Lower lobe of right lung (tissue), 2 donors: ENCODE results near the gene APOA4. TPM values are rescaled to one million over a fixed set of nuclear protein-coding genes. Genes with fewer than 3 reads are reported as not detected.

Experiments
- ATAC-seq, 2 donors: fragments of 200-7000 bp; cut with Tn5 transposase; one replicate each; pipeline ENCODE4 v1.9.1; 2020 to 2022; ENCODE audit warnings: mild to moderate bottlenecking in 2 of 2, moderate library complexity in 2 of 2
- DNase-seq: peaks from one replicate; pipeline ENCODE4 v3.0.0-alpha.2; 2020
- H3K27ac ChIP-seq: fragments of 200-600 bp; one replicate; pipeline ENCODE4 v1.8.0; 2022
- H3K27me3 ChIP-seq: fragments of 200-600 bp; one replicate; pipeline ENCODE4 v1.8.0; 2022; ENCODE audit warnings: low read depth
- H3K36me3 ChIP-seq: fragments of 200-600 bp; one replicate; pipeline ENCODE4 v1.8.0; 2022; ENCODE audit warnings: mild to moderate bottlenecking
- H3K4me1 ChIP-seq: fragments of 200-600 bp; one replicate; pipeline ENCODE4 v1.8.0; 2022
- H3K4me3 ChIP-seq: fragments of 200-600 bp; one replicate; pipeline ENCODE4 v1.8.0; 2022; ENCODE audit warnings: mild to moderate bottlenecking
- H3K9me3 ChIP-seq: fragments of 200-600 bp; one replicate; pipeline ENCODE4 v1.8.0; 2022
- intact Hi-C: fragments of 100-400 bp; cut with DNase I; formaldehyde crosslinking; loops from one replicate; pipeline ENCODE4 v1.11.0; 2022
- total RNA-seq: library from RNA; stranded (reverse); fragmentation: NEBNext Ultra II Directional; extraction: Animal tissue kit (Norgen Biotek cat#: 25700); gene quantifications from one replicate; pipeline ENCODE4 v1.2.1, GENCODE V29; 2021
- TF ChIP-seq, protein P1 (sequence below): fragments of 200-600 bp; IDR thresholded peaks from one replicate; pipeline ENCODE4 v1.8.0; 2022; ENCODE audit warnings: antibody characterized with exemption, mild to moderate bottlenecking
- donor health status: DM: no; HTN: yes; CAD: no; lungs with severe emphysema.

APOA4 gene
- total RNA-seq, 1 donor from 2014 or later: not detected

DNA sequence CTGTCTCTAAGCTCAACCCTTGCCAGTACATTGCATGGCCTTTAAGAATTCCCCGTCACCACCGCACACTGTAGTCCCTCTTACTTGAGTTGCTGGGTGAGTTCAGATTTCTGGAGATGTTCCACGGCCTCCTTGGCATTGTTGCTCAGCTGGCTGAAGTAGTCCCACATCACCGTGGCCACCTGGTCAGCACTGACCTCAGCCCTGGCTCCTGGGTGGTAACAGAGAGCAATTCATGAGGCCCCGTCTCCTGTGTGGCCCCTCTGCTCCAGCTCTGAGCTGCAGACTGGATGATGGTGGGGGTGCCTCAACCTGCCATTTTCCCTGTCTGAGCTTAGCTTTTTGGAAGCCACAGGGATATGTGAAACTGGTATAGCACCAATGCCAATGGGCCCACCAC is 529 bp downstream of the APOA4 start:
- DNase-seq: no peak
- H3K27ac ChIP-seq: no peak overlapping the region

GRCh38 chr11:116821050-116821918 is 1.8 kb downstream of the APOA4 start:
- H3K9me3 ChIP-seq: no peaks in the 10 kb centered on the region
- no peaks in the 10 kb centered on the region for H3K4me1 ChIP-seq
- H3K36me3 ChIP-seq: no peaks in the 10 kb centered on the region
- DNase-seq (no peak), ATAC-seq (peak in 1 of 2 donors; percentile 30)
- H3K27ac ChIP-seq: no peak overlapping the region
- H3K4me3 ChIP-seq: no peak overlapping the region
- TF ChIP-seq, protein P1, sequence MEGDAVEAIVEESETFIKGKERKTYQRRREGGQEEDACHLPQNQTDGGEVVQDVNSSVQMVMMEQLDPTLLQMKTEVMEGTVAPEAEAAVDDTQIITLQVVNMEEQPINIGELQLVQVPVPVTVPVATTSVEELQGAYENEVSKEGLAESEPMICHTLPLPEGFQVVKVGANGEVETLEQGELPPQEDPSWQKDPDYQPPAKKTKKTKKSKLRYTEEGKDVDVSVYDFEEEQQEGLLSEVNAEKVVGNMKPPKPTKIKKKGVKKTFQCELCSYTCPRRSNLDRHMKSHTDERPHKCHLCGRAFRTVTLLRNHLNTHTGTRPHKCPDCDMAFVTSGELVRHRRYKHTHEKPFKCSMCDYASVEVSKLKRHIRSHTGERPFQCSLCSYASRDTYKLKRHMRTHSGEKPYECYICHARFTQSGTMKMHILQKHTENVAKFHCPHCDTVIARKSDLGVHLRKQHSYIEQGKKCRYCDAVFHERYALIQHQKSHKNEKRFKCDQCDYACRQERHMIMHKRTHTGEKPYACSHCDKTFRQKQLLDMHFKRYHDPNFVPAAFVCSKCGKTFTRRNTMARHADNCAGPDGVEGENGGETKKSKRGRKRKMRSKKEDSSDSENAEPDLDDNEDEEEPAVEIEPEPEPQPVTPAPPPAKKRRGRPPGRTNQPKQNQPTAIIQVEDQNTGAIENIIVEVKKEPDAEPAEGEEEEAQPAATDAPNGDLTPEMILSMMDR: no peak
- intact Hi-C loops: no loop called here
- H3K27me3 ChIP-seq: no peaks in the 10 kb centered on the region

More for the DNA sequence above, 529 bp downstream of the APOA4 start:
- TF ChIP-seq, protein P1: no peak
- no peak overlapping the region for H3K4me3 ChIP-seq
- intact Hi-C loops: no loop called here
- H3K9me3 ChIP-seq: no peaks in the 10 kb centered on the region
- H3K36me3 ChIP-seq: no peaks in the 10 kb centered on the region
- no peaks in the 10 kb centered on the region for H3K4me1 ChIP-seq
- no peaks in the 10 kb centered on the region for H3K27me3 ChIP-seq
- ATAC-seq: no peak

- DNase-seq (no peak), ATAC-seq (no peak)
- intact Hi-C loops: no loop called here
- TF ChIP-seq, protein P1: no peak
- Histone ChIP-seq H3K4me1 (no peaks in the 10 kb centered on the region), H3K4me3 (no peak overlapping the region), H3K36me3 (no peaks in the 10 kb centered on the region), H3K27ac (no peak overlapping the region), H3K27me3 (no peaks in the 10 kb centered on the region), H3K9me3 (no peaks in the 10 kb centered on the region)
These were observed 4.1 kb downstream of the APOA4 start for GRCh38 chr11:116819049-116819448.

DNA sequence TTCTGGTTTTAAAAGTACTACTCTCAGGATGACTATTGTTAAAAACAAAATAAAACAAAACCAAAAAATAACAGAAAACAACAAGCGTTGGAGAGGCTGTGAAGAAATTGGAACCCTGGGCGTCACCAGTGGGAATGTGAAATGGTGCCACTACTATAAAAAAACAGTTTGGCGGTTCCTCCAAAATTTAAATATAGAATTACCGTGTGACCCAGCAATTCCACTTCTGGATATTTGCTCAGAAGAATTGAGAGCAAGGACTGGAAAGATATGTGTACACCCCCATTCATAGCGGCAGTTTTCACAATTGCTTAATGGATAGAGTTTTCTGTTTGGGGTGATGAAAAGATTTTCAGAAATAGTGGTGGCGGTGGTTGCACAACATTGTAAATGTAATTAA is 8.6 kb downstream of the APOA4 start:
- Histone ChIP-seq H3K27me3 (no peaks in the 10 kb centered on the region), H3K27ac (no peak overlapping the region), H3K4me1 (no peaks in the 10 kb centered on the region), H3K9me3 (no peaks in the 10 kb centered on the region), H3K36me3 (no peaks in the 10 kb centered on the region), H3K4me3 (no peak overlapping the region)
- no peak for DNase-seq
- no peak for ATAC-seq
- TF ChIP-seq, protein P1: no peak
- intact Hi-C loops: no loop called here

DNA sequence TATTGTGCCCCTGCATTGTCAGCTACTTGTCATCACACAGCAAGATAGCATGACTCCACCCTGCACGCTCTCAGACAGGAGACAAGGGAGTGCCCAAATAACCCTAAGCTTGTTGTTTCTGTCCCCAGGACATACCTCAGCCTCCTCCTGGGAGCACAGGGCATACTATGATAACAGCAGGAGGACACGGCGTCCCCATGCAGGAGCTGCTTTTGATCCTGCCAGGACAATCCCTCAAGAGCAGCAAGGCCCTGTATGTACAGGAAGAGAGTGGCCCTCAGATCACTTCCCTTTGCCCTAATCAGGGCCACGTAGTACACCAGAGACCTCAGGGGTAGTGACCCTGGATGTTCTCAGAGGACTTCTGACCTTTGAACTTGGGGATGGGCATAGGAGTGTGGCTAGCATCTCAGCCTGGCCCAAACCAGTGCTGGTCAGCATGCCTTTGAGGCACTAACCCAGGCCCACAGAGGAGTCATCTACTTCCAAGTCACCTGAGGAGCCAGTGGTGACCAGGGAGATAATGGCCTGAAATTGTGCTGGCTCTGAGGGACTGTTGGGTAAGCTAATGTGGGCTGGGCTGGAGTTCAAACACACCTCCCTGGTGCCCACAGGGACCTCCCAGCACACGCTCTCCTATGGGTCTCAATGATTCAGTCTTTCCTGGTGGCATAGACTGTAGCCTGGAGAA is 9.2 kb downstream of the APOA4 start:
- DNase-seq: no peak

More for the DNA sequence above, 9.2 kb downstream of the APOA4 start:
- TF ChIP-seq, protein P1: no peak
- no peaks in the 10 kb centered on the region for H3K27me3 ChIP-seq
- no peak for ATAC-seq
- no peaks in the 10 kb centered on the region for H3K36me3 ChIP-seq
- no peak overlapping the region for H3K4me3 ChIP-seq
- intact Hi-C loops: no loop called here
- H3K27ac ChIP-seq: no peak overlapping the region
- no peaks in the 10 kb centered on the region for H3K9me3 ChIP-seq
- no peaks in the 10 kb centered on the region for H3K4me1 ChIP-seq
